Activated CD4-positive, alpha-beta T cell treated with anti-CD3 and anti-CD28 coated beads, Interleukin-2, amount 50 U/mL, for 4 hours (primary cell): ENCODE data around the gene HTRA2.
"Not testable (repeated sequence)": the region's sequence is repeated elsewhere in the genome, so short reads cannot be mapped to it uniquely, and the experiment has no call there.

ENCODE experiments used
- DNase-seq, 2 experiments: peaks; one replicate each; pipeline ENCODE4 v3.0.0-alpha.2; 2020

Gene HTRA2

GRCh38 chr2:74548285-74548899 is 18.7 kb downstream of the HTRA2 start:
- no peak for DNase-seq

GRCh38 chr2:74548900-74549826 is 19.4 kb downstream of the HTRA2 start:
- no peak for DNase-seq

GRCh38 chr2:74550231-74550630 is 20.5 kb downstream of the HTRA2 start:
- no peak for DNase-seq

- DNase-seq = no peak
These were observed 21.8 kb downstream of the HTRA2 start for GRCh38 chr2:74551530-74551929.

GRCh38 chr2:74551942-74552913 is 22.5 kb downstream of the HTRA2 start:
- no peak for DNase-seq

- DNase-seq = no peak
These were observed 23.4 kb downstream of the HTRA2 start for GRCh38 chr2:74552914-74553811.

GRCh38 chr2:74553892-74554819 is 24.4 kb downstream of the HTRA2 start, which contains the start of the genes DOK1 and LOXL3:
TSS of gene DOK1 (plus strand) at chr2:74554720. CDS start at chr2:74554755, 35 bp downstream.
TSS of gene LOXL3 (minus strand) at chr2:74553942. CDS start at chr2:74552634, 1,308 bp downstream.
- DNase-seq = peak; percentile 71 to 74

GRCh38 chr2:74554820-74555531 is 25.2 kb downstream of the HTRA2 start:
- peak; percentile 28 to 30 for DNase-seq

GRCh38 chr2:74555610-74556103 is 25.9 kb downstream of the HTRA2 start:
- no peak for DNase-seq

GRCh38 chr2:74556159-74556558 is 26.4 kb downstream of the HTRA2 start:
- no peak for DNase-seq

GRCh38 chr2:74556831-74557370 is 27.2 kb downstream of the HTRA2 start:
- DNase-seq = no peak

- no peak for DNase-seq
These were observed 28.8 kb downstream of the HTRA2 start for GRCh38 chr2:74558284-74559230.

- no peak for DNase-seq
These were observed 30.2 kb downstream of the HTRA2 start for GRCh38 chr2:74559912-74560311.

- no peak for DNase-seq
These were observed 30.9 kb downstream of the HTRA2 start for GRCh38 chr2:74560591-74560990.

GRCh38 chr2:74561022-74561421 is 31.3 kb downstream of the HTRA2 start:
- DNase-seq = not testable (repeated sequence)

- no peak for DNase-seq
These were observed 32.5 kb downstream of the HTRA2 start for GRCh38 chr2:74562126-74562775.

GRCh38 chr2:74564222-74564621 is 34.5 kb downstream of the HTRA2 start:
- no peak for DNase-seq
